NCI-H2171 treated with DMSO at 0.1 percent for 48 hours (cell line): Measurements from ENCODE around the gene RNF8.

Source experiments
- DNase-seq: peaks from one replicate; lab custom pipeline; 2025; lab: John Stamatoyannopoulos, UW

Gene RNF8

DNA sequence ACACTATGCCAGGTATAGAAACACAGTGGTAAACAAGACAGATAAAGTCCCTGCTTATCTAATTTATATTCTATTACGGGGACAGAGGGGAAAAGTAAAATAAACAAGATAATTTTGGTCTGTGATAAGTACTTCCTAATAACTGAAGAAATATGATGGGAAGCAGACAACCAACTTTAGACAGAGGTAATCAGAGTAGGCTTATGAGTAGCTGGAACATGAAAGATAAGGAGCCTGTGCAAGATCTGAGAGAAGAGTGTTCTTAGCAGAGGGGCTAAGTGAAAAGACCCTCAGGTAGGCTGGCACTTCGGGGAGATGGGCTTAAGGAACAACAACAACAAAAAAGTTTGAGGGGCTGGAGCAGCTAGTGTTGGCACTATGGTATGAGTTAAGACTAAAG lies 4.1 kb downstream of the RNF8 start:
- DNase-seq, result no peak

DNA sequence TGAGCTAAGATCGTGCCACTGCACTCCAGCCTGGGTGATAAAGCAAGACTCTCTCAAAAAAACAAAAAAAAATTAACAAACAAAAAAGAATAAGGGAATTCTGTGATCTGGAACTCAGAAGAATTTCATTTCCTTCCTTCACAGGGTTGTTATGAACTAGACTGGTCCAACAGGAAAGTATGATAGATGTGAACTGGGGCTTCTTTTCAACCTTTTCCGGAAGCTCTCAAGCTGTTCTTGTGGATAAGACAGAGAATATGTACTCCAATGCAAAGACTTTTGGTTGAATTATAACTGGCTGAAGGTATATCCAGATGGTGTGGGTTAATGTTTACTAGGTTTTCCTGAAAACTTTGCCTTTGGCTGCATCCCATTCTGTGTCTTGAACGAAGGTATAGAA lies 5.3 kb downstream of the RNF8 start:
- no peak for DNase-seq

DNA sequence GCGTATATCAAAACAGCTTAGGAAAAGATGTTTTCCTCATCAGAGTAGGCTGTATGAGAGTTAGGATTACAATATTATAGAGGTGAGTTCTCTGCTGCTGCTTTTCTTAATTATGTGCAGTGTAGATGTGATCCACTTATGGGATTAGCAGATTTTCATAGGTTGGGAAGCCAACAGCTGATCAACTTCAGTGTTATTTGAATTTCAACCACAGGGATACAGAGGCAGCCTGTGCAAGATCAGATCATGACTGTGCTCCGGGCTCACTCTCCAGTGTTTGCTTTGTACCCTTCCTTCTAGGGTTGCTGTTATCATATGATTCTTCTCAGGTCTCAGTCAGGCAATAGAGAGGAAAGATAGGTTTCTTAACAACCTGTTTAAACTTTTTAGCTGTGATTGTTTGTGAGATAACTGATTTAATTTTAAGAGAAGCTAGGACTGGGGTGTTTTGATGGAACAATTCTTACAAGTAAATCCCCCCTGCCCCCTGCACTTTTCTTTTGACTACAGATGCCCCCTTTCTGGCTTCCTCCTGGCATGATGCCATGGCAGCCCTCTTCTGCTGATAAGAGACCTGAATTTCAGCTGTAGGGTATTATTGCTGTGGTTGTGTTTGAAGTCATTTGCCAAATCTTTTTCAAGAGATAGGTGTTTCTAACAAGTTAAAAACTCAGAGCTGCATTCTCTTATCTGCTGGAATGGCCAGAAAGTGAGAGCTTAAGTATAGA lies 8.5 kb downstream of the RNF8 start:
- DNase-seq, result no peak

DNA sequence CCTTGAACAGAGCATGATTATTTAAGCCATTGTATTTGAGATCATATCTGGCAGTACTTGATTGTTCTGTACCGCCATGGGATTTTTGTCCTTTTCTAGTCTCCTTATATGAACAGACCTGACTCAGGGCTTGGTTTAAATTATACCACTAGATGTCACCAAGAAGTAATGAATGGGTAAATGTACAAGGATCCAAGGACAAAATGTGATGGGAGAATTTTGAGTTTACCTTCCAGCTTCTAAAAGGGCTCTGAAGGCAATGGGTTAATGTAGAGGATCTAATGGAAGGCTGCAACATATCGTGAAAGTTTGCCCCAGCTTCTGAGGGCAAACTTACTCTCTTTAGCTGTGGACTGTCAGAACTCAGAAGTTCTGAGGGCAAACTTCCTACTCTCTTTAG lies 12.0 kb downstream of the RNF8 start:
- peak; percentile 50 for DNase-seq

DNA sequence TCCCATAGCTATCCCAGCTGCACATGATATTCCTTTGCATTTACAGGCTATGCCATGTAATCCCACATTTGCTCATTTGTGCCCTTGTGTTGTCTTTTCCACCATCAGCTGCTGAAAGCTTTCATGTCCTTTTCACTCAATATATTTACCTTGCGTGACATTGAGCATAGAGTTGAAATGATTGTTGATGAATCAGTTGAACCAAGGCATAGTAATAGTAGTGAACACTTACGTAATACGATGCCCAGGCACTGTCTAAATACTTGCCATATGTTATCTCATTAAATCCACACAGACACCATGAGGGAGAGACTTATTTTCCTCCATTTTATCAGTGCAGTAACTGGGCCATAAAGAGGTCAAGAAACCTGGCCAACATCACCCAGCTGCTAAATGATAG lies 13.1 kb downstream of the RNF8 start:
- peak; percentile 70 for DNase-seq

DNA sequence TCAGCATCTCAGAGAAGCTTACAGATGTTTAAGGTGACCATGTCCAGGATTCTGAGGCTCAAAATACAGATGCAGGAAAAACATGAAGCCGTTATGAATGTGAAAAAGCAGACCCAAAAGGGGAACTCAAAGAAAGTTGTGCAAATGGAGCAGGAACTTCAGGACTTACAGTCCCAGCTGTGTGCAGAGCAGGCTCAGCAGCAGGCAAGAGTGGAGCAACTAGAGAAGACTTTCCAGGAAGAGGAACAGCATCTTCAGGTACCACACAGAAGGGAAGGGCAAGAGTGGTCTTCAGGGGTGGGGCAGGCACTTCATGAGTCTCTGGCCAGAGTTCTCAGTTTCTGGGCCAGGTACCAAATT lies 15.2 kb downstream of the RNF8 start:
- DNase-seq, result no peak

DNA sequence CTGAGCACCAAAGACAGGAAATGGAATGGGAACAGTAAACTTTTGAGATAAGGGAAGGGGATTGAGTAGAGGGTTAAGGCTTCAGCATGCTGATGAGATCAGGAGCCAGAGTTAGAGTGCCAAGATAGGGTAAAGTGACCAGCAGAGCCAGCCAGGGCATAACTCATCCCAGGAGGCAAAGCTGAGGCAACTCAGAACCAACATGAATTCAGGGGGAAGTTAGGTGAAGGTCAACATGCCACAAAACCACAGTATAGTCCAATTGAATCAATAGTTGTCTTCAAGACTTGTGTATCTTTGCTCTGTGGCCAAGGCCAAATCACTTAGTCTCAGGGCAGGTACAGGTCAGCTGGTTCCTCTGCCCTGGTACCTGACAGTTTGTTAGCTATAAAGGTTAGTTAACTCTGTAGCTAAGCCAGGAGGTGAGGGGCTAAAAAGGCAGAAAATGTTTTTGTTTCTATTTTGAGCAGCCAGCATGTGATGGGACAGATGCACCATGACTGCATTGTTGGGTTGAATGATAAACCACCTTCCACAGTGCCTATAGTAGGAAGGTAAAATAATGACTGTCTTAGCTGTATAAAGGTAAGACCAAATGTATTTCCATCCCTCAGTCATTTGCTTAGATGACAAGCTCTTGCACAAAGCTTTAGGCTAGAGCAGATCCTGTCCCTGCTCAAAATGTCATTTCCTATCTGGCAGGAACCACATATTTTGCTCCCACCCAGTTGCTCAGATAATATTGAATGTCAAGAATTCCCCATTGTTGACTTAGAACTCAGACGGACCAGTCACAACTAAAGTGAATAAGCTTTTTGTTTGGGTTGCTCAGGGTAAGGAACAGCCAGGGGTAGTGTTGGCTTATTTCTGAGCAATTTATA lies 15.8 kb downstream of the RNF8 start:
- DNase-seq, result no peak

DNA sequence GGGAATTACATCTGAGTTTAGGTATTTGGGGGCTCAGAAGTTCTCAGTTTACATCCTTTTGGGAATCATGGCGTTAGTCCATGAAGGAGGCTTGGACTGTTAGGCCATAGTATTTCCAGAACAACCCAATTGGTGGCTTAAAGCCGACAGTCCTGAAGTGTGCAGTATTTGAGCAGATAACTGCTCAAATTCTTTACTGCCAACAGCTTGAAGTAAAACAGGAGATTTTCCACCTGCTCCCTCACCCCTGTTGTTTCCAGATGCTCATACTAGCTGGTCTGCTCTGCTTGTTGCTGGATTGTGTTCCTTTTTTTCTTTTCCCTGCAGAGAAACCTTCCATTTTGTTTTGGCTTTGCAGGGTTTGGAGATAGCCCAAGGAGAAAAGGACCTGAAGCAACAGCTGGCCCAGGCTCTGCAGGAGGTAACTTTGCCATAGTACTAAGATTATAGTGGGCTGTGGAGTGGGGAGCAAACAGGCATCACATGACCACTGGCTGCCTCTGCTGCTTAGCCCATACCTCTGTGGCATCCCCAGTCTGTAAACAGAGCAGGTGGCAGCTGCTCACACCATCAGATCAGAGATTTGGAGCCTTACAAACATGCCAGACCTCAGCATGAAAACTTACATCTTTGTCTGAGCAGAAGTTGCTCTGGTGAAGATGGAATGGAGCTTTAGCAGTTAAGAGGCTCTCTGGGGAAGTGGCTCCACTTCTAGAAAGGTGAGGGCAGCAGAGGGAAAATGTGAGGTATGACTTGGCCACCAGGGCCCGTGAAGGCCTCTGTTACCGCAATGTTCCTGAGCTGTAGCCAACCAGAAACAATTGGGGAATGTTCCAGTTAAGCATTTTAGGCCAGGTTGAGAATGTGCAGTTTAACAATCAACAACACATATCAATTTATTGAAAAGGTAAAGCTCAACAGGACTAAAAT lies 17.6 kb downstream of the RNF8 start:
- DNase-seq, result peak; percentile 90

DNA sequence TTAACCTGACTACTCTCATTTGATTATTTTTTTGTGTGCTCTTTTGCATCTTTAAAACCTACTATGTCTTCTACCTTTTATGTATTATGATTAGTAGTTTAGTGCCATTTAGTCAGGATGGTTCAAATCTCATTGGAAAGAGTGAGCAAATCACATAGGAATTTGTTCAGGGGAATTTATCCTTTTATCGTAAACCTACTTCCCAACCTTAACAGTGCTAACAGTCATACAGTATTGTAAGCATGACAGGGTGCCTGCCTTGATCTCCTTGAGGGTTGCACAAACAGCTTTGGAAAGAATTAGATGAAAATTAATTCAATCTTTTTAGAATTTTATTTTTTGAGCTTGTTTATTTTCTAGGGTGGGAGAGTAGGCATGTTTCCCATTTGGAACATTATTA lies 18.3 kb downstream of the RNF8 start:
- no peak for DNase-seq

DNA sequence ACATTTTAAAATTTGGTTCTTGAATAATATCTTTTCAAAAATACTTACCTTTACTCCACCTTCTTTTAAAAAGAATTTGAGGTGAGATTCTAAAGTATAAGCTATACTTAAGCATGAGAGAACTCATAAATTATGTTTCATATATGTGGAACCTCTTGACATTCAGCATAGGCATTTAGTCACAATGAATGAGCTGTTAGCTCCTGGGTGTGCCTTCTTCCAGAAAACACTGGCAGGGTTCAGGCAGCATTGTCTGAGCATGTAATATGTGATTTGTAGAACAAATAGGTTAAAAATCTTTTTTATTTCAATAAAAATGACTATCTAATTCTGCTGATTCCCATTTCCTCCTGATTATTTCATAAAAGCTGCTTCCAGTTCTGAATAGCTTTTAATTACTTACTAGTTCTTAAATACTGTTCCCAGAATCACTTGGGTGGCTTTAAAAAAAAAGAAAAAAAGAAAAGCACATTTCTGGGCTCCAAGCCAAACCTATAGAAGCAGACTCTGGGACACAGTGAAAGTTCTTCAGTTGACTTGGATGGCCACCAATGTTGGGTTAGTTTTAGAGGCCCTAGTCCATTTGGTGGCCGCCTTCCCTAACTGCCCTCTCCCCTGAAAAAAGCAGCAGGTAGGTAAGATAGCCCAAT lies 20.2 kb downstream of the RNF8 start:
- DNase-seq, result peak; percentile 39

DNA sequence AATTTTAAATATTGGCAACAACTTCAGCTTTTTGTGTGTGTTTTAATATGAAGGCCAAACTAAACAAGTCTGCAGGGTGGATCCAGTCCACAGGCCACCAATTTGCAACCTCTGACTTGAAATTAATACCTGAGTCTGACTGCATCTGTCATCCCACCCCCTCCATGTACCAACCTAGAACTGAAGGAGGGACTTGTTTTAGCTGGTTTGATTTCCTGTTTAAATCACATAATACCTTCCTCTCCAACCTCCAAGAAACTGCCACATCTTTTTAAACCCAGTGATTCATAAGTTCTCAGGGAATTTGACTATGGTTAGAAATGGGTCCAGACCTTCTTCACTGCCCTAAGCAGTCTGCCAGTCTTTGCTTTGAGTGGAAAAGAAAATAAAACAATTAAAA lies 21.6 kb downstream of the RNF8 start:
- DNase-seq, result no peak

DNA sequence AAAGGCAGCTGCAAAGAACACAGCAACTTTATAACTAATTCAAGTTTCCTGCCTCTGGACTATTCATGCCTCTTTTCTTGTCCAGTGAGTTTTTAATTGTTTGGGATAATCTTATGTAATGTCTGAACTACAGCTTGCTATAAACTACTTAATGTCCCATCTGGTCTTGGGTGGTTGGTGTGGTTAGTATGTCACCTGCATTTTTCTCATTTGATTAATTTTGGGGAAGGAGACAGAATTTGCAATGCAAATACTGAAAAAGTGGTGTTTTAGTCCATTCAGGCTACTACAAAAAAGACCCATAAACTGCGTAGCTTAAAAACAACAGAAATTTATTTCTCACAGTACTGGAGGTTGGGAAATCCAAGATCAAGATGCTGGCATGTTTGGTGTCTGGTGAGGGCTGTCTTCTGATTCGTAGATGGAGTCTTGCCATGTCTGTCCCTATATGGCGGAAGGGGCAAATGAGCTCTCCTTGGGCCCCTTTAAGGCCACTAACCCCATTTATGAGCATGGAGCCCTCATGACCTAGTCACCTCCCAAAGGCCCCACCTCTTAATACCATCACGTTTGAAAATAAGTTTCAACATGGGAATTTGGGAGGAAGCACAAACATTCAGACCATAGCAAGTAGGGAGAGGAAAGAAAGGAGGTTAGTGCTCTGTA lies 22.4 kb downstream of the RNF8 start:
- no peak for DNase-seq

DNA sequence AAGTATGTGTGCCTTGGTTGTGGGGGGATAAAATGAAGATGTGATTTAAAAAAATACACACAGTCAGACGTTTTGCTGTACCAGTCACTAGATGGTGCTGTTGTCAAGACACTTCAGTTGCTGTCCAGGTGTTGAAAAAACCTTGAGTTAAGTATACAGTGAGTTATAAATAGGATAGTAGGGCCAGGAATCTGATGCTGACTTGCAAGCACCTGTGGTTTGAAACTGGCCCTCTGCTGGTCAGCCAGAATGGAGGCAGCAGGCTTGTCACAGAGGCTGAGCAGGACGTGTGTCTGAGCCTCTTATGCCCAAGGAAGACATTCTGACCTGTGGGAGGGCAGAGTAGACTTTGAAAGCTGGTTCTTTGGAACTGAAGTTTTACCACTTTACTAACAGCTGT lies 27.8 kb downstream of the RNF8 start:
- DNase-seq, result peak; percentile 86

DNA sequence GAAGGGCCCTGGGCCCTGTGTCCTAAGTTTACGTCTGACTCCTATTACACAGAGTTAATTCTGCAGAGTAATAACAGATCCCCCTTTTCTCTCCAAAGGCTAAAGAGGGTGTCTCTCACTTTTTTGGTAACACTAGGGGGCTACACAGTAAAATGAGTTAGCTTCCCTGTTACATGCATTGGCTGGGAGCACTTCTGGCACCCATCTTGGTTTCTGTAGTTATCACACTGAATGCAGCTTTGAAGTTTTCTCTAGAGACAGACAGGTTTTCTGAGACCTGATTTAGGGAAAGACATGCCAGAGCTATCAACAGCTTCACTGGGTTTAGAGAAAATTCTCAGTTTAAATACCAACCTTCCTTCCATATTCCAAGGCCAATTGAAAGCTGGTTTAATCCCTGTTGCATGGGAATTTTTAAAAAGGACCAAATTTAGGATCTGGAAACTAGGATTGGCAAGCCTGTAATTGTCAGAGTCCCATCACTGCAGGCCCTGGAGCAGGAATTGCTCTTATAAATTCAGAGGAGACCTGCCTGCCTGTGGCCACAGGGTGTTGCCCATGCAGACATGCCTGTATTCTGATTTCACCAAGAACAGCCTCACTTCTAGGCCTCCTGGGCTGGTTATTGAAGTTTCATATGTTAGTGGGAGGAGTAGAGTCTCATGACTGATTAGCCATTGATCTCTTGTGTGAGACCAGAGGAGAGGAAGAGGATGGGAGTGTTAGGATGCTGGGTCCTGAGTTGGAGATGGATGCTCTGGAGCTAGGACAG lies 29.4 kb downstream of the RNF8 start:
- peak; percentile 16 for DNase-seq

DNA sequence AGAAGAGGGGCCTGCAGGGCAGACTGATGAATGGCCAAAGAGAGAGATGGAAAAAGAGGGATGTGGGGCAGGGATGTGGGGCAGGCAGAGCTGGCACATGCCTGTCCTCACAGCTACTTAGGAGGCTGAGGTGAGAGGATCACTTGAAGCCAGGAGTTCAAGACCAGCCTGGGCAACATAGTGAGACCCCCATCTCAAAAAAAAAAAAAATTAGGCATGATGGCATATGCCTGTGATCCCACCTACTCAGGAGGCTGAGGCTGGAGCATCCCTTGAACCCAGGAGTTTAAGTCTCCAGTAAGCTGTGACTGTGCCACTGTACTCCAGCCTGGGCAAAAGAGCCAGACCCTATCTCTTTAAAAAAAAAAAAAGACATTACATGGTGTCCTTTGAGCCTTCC lies 34.8 kb downstream of the RNF8 start:
- no peak for DNase-seq

DNA sequence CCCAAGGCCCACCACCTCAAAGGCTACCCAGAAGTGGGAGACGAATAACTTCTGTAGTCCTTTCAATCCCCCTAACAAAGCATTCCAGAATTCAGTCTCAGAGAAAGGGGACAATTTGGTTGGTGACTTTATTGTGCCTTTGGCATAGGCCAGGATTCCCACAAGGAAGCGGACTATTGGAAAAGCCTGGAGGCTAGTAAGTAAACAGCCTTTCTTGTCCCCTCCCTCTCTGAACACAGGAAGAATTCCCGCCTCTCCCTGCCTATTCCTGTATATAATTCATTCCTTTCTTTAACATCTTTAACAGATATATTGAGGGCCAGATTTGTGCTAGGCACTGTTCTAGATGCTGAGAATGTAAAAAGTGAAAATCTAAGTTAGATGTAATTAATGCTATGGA lies 36.1 kb downstream of the RNF8 start:
- DNase-seq, result no peak

DNA sequence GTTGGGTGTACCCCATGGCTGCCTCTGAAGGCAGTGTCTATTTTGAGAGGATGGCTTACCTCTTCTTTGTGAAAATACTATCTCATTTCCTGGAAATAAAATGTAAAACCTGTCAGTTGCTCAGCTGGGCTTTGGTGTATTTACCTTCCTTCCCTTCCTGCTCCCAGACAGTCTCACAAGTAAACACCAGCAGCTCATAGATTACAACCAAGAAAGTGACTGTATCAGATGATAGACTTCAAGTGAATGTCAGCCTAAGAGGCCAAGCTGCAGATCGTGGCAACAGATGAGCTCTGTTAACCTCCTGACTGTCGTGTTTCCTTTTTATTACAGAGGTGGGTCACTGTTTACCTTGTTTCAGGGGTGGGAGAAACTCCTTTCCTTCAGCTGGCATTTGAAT lies 37.3 kb downstream of the RNF8 start:
- no peak for DNase-seq

DNA sequence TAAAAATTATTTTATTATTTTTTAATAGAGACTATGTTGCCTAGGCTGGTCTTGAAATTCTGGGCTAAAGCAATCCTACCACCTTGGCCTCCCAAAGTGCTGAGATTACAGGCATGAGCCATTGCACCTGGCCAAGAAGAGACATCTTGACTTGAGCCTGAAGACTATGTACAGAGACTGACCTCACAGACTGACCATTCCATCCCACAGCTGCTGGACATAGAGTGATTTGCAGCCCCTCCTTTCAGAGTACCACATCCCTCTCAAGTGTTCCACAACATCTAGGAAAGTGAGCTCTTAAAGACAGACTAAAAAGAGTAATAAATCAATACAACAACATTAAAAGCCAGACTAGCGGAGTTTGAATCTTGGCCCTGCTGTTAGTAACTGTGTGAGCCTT lies 39.0 kb downstream of the RNF8 start:
- DNase-seq, result no peak

DNA sequence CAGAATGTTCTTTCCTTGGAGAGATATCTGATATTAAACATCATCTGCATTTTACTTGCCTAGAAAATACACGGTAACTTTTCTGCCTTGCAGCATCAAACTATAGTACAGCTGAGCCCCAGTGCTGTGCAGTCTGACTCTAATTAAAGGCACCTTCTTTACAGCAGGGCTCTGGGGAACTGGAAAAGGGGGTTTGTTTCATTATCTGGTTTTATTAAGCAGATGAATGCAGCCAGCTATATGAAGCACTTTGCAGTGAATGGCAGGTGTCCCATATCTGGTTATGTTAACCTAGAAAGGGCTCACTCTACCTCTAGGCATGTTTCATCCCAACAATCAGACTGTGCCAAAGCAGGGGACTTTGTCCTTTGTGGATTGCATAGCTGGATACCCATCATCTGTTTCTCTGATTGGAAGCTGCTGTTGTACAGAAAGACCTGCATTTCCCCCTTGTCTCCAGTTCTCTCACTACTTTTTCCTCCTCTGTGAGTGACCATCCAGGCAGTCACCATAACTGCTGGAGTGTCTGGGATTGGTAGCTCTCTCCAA lies 39.7 kb downstream of the RNF8 start:
- DNase-seq, result no peak

DNA sequence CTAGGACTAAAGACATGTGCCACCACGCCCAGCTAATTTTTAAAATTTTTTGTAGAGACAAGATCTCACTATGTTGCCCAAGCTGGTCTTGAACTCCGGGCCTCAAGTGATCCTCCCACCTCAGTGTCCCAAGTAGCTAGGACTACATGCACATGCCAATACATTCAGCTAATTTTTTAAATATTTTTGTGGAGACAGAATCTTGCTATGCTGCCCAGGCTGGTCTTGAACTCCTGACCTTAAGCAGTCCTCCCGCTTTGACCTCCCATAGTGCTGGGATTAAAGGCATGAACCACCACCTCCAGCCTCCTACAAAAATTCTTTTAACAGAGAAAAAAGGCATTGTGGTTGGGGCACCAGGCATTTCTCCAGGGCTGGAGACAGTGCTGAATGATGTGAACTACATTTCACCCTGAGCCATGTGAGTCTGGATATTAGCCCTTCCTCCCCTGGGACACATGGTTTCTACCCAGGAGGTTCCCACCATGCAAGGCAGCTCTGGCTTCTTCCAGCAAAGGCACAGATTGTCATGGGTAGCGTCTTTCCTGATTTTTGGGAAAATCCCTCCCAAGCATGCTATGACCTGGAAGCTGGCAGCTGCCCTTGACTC lies 42.9 kb downstream of the RNF8 start:
- DNase-seq, result peak; percentile 17
